ENCODE measurements around the gene MCM3AP. TPM values are rescaled to one million over a fixed set of nuclear protein-coding genes. Genes with fewer than 3 reads are reported as not detected.

MCM3AP gene
- total RNA-seq, 2 donors from 2014 or later, result 84.3 to 101 TPM

DNA sequence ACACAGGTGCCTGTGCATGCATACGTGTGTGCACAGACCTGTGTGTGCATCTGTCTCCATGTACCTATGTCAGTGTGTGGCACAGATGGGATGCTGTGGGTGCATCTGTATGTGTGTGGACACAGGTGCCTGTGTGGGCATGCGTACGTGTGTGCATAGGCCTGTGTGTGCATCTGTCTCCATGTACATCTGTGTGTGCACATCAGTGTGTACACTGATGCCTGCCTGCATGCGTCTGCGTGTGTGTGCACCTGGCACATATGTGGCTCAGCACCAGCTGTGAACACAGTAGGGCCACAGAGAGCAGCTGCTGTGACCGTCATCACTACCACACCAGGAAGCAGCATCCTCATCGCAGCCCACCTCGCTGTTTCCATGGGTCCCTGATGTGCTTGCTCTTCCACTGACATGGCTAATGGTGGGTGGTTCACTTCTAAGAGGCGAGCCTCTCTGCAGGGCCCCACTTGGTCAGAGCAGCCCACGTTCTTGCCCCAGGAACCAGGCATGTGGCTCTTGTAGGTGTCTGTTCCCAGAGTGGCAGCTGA is 91.5 kb downstream of the MCM3AP start:
- Histone ChIP-seq H3K9me3 (no peaks in the 10 kb centered on the region), H3K27ac (no peak overlapping the region), H3K27me3 (replicated peaks; ENCODE audit: insufficient read depth) (no peaks in the 10 kb centered on the region), H3K4me3 (no peak overlapping the region), H3K4me1 (ENCODE audit: control insufficient read depth in 1 of 2, low read depth in 2 of 2) (no peaks in the 10 kb centered on the region), H3K36me3 (peaks cover 75% of the 10 kb centered on the region)
- DNase-seq (ENCODE audit: low spot score) (no peak), ATAC-seq (ENCODE audit: insufficient number of reproducible peaks, low FRiP score, low read depth) (no peak)
- TF ChIP-seq, protein P1, sequence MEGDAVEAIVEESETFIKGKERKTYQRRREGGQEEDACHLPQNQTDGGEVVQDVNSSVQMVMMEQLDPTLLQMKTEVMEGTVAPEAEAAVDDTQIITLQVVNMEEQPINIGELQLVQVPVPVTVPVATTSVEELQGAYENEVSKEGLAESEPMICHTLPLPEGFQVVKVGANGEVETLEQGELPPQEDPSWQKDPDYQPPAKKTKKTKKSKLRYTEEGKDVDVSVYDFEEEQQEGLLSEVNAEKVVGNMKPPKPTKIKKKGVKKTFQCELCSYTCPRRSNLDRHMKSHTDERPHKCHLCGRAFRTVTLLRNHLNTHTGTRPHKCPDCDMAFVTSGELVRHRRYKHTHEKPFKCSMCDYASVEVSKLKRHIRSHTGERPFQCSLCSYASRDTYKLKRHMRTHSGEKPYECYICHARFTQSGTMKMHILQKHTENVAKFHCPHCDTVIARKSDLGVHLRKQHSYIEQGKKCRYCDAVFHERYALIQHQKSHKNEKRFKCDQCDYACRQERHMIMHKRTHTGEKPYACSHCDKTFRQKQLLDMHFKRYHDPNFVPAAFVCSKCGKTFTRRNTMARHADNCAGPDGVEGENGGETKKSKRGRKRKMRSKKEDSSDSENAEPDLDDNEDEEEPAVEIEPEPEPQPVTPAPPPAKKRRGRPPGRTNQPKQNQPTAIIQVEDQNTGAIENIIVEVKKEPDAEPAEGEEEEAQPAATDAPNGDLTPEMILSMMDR (IDR thresholded peaks at IDR 0.05), result no peak

GRCh38 chr21:46191686-46192575 is 93.5 kb downstream of the MCM3AP start:
- no peak overlapping the region for H3K27ac ChIP-seq
- TF ChIP-seq, protein P1 (IDR thresholded peaks at IDR 0.05), result no peak
- no peaks in the 10 kb centered on the region for H3K4me1 ChIP-seq (ENCODE audit: control insufficient read depth in 1 of 2, low read depth in 2 of 2)
- H3K27me3 ChIP-seq (replicated peaks; ENCODE audit: insufficient read depth), result no peaks in the 10 kb centered on the region
- H3K4me3 ChIP-seq, result no peak overlapping the region
- no peak for DNase-seq (ENCODE audit: low spot score)
- no peak for ATAC-seq (ENCODE audit: insufficient number of reproducible peaks, low FRiP score, low read depth)
- H3K36me3 ChIP-seq, result peaks cover 68% of the 10 kb centered on the region
- no peaks in the 10 kb centered on the region for H3K9me3 ChIP-seq

DNA sequence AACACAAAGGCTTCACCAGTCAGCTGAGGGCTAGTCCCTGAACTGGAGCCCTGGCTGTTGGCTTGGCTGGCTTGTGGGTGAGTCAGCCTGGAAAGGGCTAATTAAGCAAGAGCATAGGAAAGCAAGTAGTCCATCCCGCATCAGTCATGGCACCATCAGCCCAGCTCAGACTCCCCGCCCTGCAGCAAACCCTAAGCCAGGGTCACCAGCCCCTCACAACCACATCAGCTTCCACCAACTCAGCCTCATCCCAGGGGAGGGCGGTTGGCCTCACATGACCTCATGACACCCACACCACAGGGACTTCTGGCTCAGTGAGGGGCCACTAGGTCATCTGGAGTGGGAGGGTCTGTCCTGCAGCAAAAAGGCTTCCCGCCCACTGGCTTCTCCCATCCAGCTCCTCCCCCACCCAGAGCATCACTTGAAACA is 94.1 kb downstream of the MCM3AP start:
- Histone ChIP-seq H3K36me3 (peaks cover 62% of the 10 kb centered on the region), H3K27ac (no peak overlapping the region)

GRCh38 chr21:46190491-46191131 is 94.8 kb downstream of the MCM3AP start:
- Histone ChIP-seq H3K27me3 (replicated peaks; ENCODE audit: insufficient read depth) (no peaks in the 10 kb centered on the region), H3K36me3 (peaks cover 55% of the 10 kb centered on the region), H3K4me3 (no peak overlapping the region), H3K27ac (no peak overlapping the region), H3K9me3 (no peaks in the 10 kb centered on the region), H3K4me1 (ENCODE audit: control insufficient read depth in 1 of 2, low read depth in 2 of 2) (no peaks in the 10 kb centered on the region)
- no peak for ATAC-seq (ENCODE audit: insufficient number of reproducible peaks, low FRiP score, low read depth)
- no peak for DNase-seq (ENCODE audit: low spot score)
- TF ChIP-seq, protein P1 (IDR thresholded peaks at IDR 0.05), result no peak

More for the DNA sequence above, 94.1 kb downstream of the MCM3AP start:
- no peak for DNase-seq (ENCODE audit: low spot score)
- no peaks in the 10 kb centered on the region for H3K27me3 ChIP-seq (replicated peaks; ENCODE audit: insufficient read depth)
- TF ChIP-seq, protein P1 (IDR thresholded peaks at IDR 0.05), result no peak
- no peak overlapping the region for H3K4me3 ChIP-seq
- no peaks in the 10 kb centered on the region for H3K4me1 ChIP-seq (ENCODE audit: control insufficient read depth in 1 of 2, low read depth in 2 of 2)
- no peak for ATAC-seq (ENCODE audit: insufficient number of reproducible peaks, low FRiP score, low read depth)
- H3K9me3 ChIP-seq, result no peaks in the 10 kb centered on the region

GRCh38 chr21:46189959-46190490 is 95.4 kb downstream of the MCM3AP start:
- no peaks in the 10 kb centered on the region for H3K27me3 ChIP-seq (replicated peaks; ENCODE audit: insufficient read depth)
- H3K36me3 ChIP-seq, result peaks cover 49% of the 10 kb centered on the region
- no peak overlapping the region for H3K27ac ChIP-seq
- no peaks in the 10 kb centered on the region for H3K9me3 ChIP-seq
- DNase-seq (ENCODE audit: low spot score) (no peak), ATAC-seq (ENCODE audit: insufficient number of reproducible peaks, low FRiP score, low read depth) (no peak)
- no peaks in the 10 kb centered on the region for H3K4me1 ChIP-seq (ENCODE audit: control insufficient read depth in 1 of 2, low read depth in 2 of 2)
- H3K4me3 ChIP-seq, result no peak overlapping the region
- TF ChIP-seq, protein P1 (IDR thresholded peaks at IDR 0.05), result no peak
